Measurements from ENCODE around the gene KLHL26.

DNA sequence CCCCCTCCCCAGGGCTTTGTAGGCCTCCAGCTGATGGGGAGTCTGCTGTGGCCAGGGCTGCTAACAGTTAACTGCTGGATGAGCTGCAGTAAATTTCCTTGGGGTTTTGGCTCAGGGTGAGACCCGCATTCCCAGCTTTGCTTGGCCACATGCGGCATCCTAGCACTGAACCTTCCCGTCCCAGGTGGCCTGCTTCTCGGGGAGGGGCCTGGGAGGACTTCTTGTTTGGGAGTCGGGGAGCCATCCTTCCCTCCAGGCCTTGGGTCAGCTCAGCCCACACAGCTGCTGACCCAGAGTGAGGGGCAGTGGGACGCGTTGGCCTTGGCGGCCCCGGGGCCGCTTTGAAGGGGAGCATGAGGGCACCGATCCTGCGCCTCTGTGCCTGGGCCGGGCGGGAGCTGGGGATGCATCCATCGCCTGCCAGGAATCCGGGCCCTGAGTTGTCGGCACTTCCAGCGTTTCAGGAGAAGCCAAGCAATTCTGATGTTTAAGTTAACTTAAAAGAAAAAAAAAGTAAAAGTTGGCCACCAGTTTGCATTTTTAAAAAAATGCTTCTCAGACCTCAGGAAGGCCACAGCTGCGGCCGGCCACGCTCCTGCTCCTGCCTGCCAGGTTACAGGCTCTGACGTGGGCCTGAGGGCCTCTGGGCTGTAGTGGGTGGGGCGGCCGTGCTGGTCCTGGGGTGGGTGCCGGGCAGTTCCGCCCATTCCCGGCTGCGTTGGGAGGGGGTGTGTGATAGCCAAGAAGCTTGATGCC lies 74.3 kb downstream of the KLHL26 start:
- TF ChIP-seq CTCF (IDR thresholded peaks at IDR 0.05; ENCODE audit: low read depth, low read length) (no peak), EZH2phosphoT487 (IDR thresholded peaks at IDR 0.05; ENCODE audit: low read depth) (no peak)
